Stimulated activated CD8-positive, alpha-beta memory T cell treated with anti-CD3 and anti-CD28 coated beads, Interleukin-7, amount 100 ng/mL, for 1 hour (primary cell): ENCODE data around the gene COL20A1.

ENCODE experiments used
- DNase-seq, 2 donors: peaks; one replicate each; pipeline ENCODE4 v3.0.0-alpha.2; 2020; ENCODE audit warnings: low read depth in 2 of 2

COL20A1 gene

GRCh38 chr20:63261060-63261794 is 31.8 kb upstream of the COL20A1 start:
- DNase-seq, result no peak

GRCh38 chr20:63261795-63262528 is 31.0 kb upstream of the COL20A1 start:
- no peak for DNase-seq

DNA sequence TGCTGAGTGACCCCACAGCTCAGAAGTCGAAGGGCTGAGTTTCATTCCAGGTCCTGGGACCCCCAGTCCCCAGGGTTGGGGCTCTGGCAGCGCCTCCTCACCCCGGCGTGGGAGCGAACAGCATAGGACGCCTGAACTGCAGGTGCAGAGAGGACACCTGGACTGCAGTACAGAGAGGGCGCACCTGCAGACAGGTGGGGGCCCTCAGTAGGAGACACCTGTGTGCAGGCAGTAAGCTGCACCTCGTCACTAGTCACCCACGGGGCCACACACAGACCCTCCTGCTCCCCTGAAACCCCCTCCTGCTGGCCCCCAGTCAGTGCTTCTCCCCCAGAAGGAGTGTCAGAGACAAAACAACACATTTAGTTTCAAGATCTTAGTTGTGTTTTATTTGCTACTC is 30.1 kb upstream of the COL20A1 start:
- DNase-seq, result no peak

GRCh38 chr20:63264000-63264399 is 29.0 kb upstream of the COL20A1 start:
- no peak for DNase-seq

GRCh38 chr20:63264519-63264918 is 28.5 kb upstream of the COL20A1 start:
- no peak for DNase-seq

DNA sequence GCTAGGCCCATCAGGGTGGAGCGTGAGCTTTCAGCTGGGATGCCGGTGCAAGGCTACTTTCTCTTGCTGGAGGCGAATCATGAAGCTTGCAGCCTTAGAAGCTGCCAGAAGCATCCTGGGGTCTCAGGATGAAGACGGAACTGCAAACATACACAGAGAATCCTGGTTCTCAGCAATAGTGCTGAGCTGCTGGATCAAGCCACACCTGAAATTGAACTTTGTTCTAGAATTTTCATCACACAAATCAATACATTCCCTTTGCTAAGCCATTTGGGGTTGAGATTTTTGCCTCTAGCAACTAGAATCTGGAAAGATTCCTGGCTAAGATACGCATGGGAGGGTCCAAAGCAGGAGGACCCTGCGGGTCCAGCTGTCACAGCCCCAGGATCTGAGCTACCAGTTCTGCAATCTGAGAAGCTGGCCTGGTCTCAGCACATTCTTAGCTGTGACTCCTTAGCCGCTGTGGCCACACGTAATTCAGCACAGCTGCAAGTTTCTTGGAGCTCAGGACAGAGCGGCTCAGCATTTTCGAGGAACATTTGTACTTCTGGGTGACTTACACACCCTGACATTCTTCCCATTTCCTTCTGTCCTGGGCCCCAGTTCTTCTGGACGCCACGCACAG is 27.0 kb upstream of the COL20A1 start:
- no peak for DNase-seq

DNA sequence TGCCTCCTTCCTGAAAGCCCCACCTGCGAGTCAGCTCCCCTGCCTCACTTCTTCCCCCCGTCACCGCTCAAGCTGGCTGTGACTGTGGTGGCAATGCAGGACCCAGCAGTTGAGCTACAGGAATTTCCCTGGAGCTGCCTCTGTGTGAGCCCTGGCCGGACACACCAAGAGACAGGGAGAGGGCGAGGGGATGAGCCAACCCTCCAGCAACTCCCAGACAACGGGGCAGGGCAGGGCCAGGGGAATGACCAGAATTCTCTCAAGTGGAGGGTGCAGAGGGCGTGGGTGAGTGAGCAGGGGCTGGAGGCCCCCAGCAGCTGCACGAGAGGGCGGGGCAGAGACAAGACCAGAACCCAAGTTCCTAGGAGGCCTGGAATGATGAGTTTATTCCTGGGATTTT is 25.3 kb upstream of the COL20A1 start:
- DNase-seq, result no peak

GRCh38 chr20:63268256-63268655 is 24.7 kb upstream of the COL20A1 start:
- no peak for DNase-seq

DNA sequence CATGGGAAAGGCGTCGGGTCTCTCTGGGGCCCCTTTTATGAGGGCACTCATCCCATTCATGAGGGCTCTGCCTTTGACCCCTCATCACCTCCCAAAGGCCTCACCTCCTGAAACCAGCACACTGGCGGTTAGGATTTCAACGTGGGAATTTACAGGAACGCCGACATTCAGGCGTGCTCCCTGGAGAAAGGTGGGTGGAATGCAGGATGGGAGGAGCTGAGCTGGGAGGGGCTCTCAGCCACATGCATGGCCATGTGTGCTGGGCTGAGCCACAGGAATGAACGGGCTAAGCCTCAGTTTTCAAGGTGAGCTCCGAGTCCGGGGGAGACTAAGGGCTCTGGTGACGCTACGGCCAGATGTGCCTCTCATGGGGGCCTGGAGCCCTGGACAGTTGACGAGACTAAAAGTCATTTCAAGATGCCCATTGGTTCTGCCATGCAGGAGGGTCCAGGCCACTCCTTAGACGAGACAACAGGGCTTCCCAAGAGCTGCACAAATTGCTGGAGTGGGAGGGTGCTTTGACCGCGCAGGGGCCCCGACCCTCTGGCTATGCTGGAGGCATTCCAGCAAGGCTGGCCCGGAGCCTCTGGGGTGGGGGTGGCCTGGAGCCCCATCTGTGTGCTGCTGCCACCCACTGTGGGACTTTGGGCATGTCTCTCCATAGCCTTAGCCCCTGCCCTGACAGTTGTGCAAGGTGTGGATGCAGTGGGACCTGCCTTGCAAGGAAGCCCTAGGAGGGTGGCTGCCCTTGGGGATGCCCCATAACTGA is 24.1 kb upstream of the COL20A1 start:
- no peak for DNase-seq

DNA sequence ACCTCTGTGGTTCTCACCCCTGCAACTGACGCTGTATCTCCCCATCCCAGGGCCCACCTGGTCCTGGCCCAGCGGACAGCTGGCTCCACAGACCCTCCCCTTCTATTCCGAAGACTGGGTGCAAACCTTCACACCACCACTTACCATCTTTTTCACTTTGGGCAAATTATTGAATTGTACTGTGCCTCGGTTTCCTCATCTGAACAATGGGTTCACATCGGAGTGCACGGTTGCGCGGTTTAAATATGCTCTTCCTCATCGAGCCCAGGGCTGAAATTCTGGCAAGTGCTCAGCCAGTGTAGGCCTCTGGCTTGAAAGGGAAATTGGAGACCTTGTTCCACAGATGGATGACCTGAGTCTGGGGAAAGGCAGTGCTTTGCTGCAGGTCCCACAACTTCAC is 23.3 kb upstream of the COL20A1 start:
- DNase-seq, result no peak

DNA sequence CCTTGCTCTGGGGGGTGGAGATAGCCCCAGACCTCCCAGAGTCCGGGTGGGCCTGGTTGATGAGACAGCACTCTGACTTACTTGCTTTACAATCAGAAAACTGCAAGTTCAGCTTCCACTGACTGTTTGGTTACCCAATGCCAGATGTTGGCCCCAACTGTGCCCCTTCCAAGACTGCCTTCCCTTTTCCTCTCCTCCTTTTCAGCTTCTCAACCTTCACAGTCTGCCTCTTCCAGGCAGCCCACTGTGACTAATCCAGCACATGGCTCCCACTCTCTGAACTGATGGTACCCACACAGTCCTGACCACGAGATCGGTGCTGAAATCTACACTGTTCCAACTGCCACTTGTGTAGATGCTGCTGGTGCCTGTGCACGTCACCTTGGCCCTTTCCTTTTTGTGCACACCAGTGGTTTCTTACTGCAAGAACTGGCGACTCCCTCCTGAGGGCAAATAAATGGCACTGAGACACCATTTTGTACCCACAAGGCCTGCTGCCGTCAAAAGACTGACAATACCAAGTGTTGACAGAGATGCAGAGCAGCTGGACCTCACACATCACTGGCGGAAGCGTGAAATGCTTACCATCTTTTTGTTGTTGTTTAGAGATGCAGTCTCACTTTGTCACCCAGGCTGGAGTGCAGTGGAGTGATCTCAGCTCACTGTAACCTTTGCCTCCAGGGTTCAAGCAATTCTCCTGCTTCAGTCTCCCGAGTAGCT is 22.2 kb upstream of the COL20A1 start:
- no peak for DNase-seq

- DNase-seq, result peak; percentile 74 to 76
Observed at GRCh38 chr20:63272105-63273058, 20.6 kb upstream of the COL20A1 start, which contains the start of gene ARFGAP1. ARFGAP1 (plus strand) TSS chr20:63272813; CDS start chr20:63275581, 2,768 bp downstream.

- DNase-seq, result no peak
Observed at GRCh38 chr20:63273059-63273579, 19.9 kb upstream of the COL20A1 start.

DNA sequence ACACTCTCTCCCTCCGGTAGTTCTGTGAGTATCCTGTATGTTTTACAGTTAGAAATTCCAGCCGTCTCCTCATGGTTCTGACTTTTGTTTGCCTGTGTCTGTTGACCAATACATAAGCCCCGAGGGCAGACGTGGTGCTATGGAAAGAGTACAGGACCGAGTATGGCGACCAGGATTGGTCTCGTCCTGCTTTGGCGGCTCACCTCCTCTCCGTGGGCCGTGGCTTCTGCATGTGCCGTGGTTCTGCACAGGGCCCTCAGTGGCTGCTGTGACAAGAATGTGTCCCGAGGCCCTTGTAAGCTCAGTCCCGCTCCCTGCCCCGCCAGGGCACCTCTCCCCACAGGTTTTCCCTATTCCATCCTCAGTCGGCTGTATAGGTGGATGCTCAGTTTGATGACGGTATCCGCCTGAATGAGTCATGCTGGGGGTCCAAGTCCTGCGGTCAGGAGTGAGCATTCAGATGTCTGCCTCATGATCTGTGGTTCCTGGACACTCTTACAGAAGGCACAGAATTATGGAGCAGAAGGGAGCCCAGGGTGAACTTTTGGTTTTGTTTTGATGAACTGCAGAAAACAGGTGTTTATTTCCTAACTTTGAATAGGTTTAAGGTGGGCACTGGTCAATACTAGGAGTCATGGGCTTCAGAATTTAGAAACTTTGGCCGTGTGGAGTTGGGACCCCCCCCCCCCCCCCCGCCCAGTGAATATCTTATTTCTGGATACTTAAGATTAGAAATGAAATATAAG is 19.2 kb upstream of the COL20A1 start:
- DNase-seq, result no peak

DNA sequence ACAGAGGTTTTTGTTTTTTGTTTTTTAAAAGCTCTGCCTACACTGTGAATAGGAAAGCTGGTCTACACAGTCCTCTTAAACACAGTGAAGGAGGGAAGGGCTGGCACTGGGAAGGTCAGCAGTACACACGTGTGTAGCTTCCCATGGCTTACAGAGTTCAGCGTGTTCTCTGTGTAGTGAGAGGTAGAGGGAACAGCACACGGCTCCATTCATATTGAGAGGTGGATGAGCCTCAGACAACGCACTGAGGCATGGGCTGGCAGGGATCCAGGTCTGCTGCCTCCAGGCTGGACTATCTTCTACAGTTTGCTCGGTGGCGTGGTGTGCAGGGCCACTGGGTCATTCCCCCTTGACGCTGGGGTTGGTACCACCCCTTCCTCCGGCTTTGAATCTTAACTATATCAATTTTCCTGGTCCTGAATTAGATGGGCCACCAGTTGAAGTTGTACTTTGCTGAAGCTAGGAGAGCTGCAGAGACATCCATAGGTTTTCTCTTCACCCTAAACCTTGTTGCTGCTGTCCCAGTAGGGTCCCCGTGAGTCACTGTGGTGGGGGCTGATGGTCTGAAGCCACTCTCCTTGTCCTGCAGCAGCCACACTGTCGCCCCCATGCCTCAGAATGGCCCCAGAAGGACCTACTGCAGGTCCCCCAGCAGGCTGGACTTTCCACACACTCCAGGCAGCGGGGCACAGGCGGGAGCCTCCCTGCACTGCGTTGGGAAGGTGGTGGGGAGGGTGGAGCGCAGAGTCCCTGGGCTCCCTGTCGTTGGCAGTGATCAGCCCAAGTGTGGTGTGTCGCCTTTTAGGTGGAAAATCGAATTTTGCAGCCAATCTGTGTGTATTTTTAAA is 18.4 kb upstream of the COL20A1 start:
- DNase-seq, result no peak

DNA sequence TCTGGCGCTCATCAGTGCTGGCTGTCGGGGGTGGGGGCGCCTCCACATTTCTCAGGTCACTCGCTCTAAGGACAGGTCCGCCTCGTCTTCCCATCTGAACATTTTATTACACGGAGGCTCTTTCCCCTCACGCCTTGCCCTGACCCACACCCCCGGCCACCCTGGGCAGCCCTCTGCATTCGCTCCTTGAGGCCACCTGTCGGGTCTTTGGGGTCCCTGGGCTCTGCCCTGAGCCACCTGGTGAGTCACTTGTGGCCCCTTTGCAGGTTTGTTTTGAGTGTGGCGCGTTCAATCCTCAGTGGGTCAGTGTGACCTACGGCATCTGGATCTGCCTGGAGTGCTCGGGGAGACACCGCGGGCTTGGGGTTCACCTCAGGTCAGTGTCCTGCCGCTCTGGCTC is 17.2 kb upstream of the COL20A1 start:
- DNase-seq, result no peak

GRCh38 chr20:63276956-63277355 is 16.0 kb upstream of the COL20A1 start:
- DNase-seq, result no peak
